HEK293 (cell line): ENCODE data around the gene SH2D7.

Source experiments
- BCL11B ChIP-seq: fragments of 450-650 bp; formaldehyde crosslinking; IDR thresholded peaks from 2 replicates; pipeline ENCODE4 v1.5.1; 2016; ENCODE audit warnings: low read depth, missing biosample characterization, missing genetic modification characterization
- GLI2 ChIP-seq: fragments of 450-650 bp; formaldehyde crosslinking; IDR thresholded peaks from 2 replicates; pipeline ENCODE4; 2017; ENCODE audit warnings: missing biosample characterization, missing genetic modification characterization, low read depth, borderline replicate concordance
- KLF10 ChIP-seq: fragments of 450-650 bp; IDR thresholded peaks from 2 replicates; pipeline ENCODE4 v1.5.1; 2018; ENCODE audit warnings: missing biosample characterization, mild to moderate bottlenecking, missing genetic modification characterization
- KLF17 ChIP-seq: fragments of 450-650 bp; formaldehyde crosslinking; IDR thresholded peaks from 2 replicates; pipeline ENCODE4 v1.5.1; 2016; ENCODE audit warnings: missing biosample characterization, missing genetic modification characterization
- PRDM4 ChIP-seq: fragments of 450-650 bp; formaldehyde crosslinking; IDR thresholded peaks from 2 replicates; pipeline ENCODE4 v1.5.1; 2017; ENCODE audit warnings: missing biosample characterization, missing genetic modification characterization
- REPIN1 ChIP-seq: fragments of 450-650 bp; formaldehyde crosslinking; IDR thresholded peaks from 2 replicates; pipeline ENCODE4 v1.5.1; 2017; ENCODE audit warnings: missing biosample characterization, missing genetic modification characterization, low read depth
- SP2 ChIP-seq: fragments of 450-650 bp; formaldehyde crosslinking; IDR thresholded peaks from 2 replicates; pipeline ENCODE4 v1.5.1; 2016; ENCODE audit warnings: missing biosample characterization, missing genetic modification characterization
- YY2 ChIP-seq: fragments of 450-650 bp; formaldehyde crosslinking; IDR thresholded peaks from 2 replicates; pipeline ENCODE4 v1.5.1; 2016; ENCODE audit warnings: missing biosample characterization, missing genetic modification characterization
- ZBTB6 ChIP-seq: fragments of 450-650 bp; formaldehyde crosslinking; IDR thresholded peaks from 2 replicates; pipeline ENCODE4 v1.5.1; 2017; ENCODE audit warnings: missing biosample characterization, missing genetic modification characterization
- ZNF146 ChIP-seq: fragments of 450-650 bp; formaldehyde crosslinking; IDR thresholded peaks from 2 replicates; pipeline ENCODE4 v1.5.1; 2016; ENCODE audit warnings: missing biosample characterization, missing genetic modification characterization
- ZNF148 ChIP-seq: fragments of 450-650 bp; formaldehyde crosslinking; IDR thresholded peaks from 2 replicates; pipeline ENCODE4 v1.5.0; 2017; ENCODE audit warnings: missing biosample characterization, missing genetic modification characterization, borderline replicate concordance
- ZNF174 ChIP-seq: fragments of 450-650 bp; formaldehyde crosslinking; IDR thresholded peaks from 2 replicates; pipeline ENCODE4 v1.5.0; 2017; ENCODE audit warnings: missing biosample characterization, mild to moderate bottlenecking, missing genetic modification characterization
- ZNF175 ChIP-seq: fragments of 450-650 bp; formaldehyde crosslinking; IDR thresholded peaks from 2 replicates; pipeline ENCODE4 v1.5.1; 2016; ENCODE audit warnings: missing biosample characterization, missing genetic modification characterization
- ZNF311 ChIP-seq: fragments of 450-650 bp; formaldehyde crosslinking; IDR thresholded peaks from 2 replicates; pipeline ENCODE4 v1.5.1; 2017; ENCODE audit warnings: missing biosample characterization, missing genetic modification characterization, borderline replicate concordance
- ZNF335 ChIP-seq: fragments of 450-650 bp; formaldehyde crosslinking; conservative IDR thresholded peaks from 2 replicates; pipeline ENCODE4 v1.5.1; 2016; ENCODE audit warnings: missing biosample characterization, missing genetic modification characterization
- ZNF366 ChIP-seq: fragments of 450-650 bp; formaldehyde crosslinking; conservative IDR thresholded peaks from 2 replicates; pipeline ENCODE4 v1.5.1; 2016; ENCODE audit warnings: missing biosample characterization, missing genetic modification characterization
- ZNF37A ChIP-seq: fragments of 450-650 bp; IDR thresholded peaks from 2 replicates; pipeline ENCODE4 v1.5.1; 2018; ENCODE audit warnings: missing biosample characterization, missing genetic modification characterization
- ZNF391 ChIP-seq: fragments of 450-650 bp; formaldehyde crosslinking; IDR thresholded peaks from 2 replicates; pipeline ENCODE4 v1.5.1; 2016; ENCODE audit warnings: low read depth, missing biosample characterization, missing genetic modification characterization, borderline replicate concordance
- ZNF423 ChIP-seq: fragments of 450-650 bp; formaldehyde crosslinking; IDR thresholded peaks from 2 replicates; pipeline ENCODE4 v1.5.1; 2016; ENCODE audit warnings: missing biosample characterization, missing genetic modification characterization
- ZNF433 ChIP-seq: fragments of 450-650 bp; formaldehyde crosslinking; IDR thresholded peaks from 2 replicates; pipeline ENCODE4 v1.5.1; 2016; ENCODE audit warnings: missing biosample characterization, missing genetic modification characterization, low read depth
- ZNF449 ChIP-seq: fragments of 450-650 bp; formaldehyde crosslinking; IDR thresholded peaks from 2 replicates; pipeline ENCODE4 v1.5.1; 2017; ENCODE audit warnings: missing biosample characterization, mild to moderate bottlenecking, missing genetic modification characterization, moderate library complexity
- ZNF48 ChIP-seq: fragments of 450-650 bp; formaldehyde crosslinking; IDR thresholded peaks from 2 replicates; pipeline ENCODE4 v1.5.1; 2016; ENCODE audit warnings: missing biosample characterization, missing genetic modification characterization
- ZNF530 ChIP-seq: fragments of 450-650 bp; formaldehyde crosslinking; IDR thresholded peaks from 2 replicates; pipeline ENCODE4 v1.5.1; 2016; ENCODE audit warnings: low read depth, missing biosample characterization, missing genetic modification characterization
- ZNF548 ChIP-seq: fragments of 450-650 bp; formaldehyde crosslinking; IDR thresholded peaks from 2 replicates; pipeline ENCODE4 v1.5.1; 2016; ENCODE audit warnings: missing biosample characterization, missing genetic modification characterization
- ZNF560 ChIP-seq: fragments of 450-650 bp; formaldehyde crosslinking; IDR thresholded peaks from 2 replicates; pipeline ENCODE4 v1.5.1; 2017; ENCODE audit warnings: missing biosample characterization, missing genetic modification characterization, borderline replicate concordance
- ZNF621 ChIP-seq: fragments of 450-650 bp; formaldehyde crosslinking; IDR thresholded peaks from 2 replicates; pipeline ENCODE4 v1.5.1; 2017; ENCODE audit warnings: missing biosample characterization, missing genetic modification characterization
- ZNF704 ChIP-seq: fragments of 450-650 bp; formaldehyde crosslinking; IDR thresholded peaks from 2 replicates; pipeline ENCODE4 v1.5.1; 2016; ENCODE audit warnings: missing biosample characterization, missing genetic modification characterization
- ZNF792 ChIP-seq: fragments of 450-650 bp; formaldehyde crosslinking; IDR thresholded peaks from 2 replicates; pipeline ENCODE4 v1.5.1; 2016; ENCODE audit warnings: missing biosample characterization, missing genetic modification characterization
- ZSCAN5A ChIP-seq: fragments of 450-650 bp; formaldehyde crosslinking; IDR thresholded peaks from 2 replicates; pipeline ENCODE4 v1.5.1; 2016; ENCODE audit warnings: missing biosample characterization, missing genetic modification characterization

The SH2D7 gene

GRCh38 chr15:78149068-78149804, 56.9 kb downstream of the SH2D7 start, which contains the start of gene IDH3A (continued):
- TF ChIP-seq ZSCAN5A = no peak
- TF ChIP-seq ZNF423 (tag by site-specific recombination) = no peak
- no peak for TF ChIP-seq ZNF175 (tag by site-specific recombination)
- no peak for TF ChIP-seq ZNF560 (tag by site-specific recombination)
- TF ChIP-seq ZNF449 (tag by site-specific recombination) = 0 out of 2 replicates have a peak, but pooled peaks have one; percentile 3
- no peak for TF ChIP-seq ZNF704 (tag by site-specific recombination)
- TF ChIP-seq ZNF366 (tag by site-specific recombination) = peak; percentile 78
- TF ChIP-seq ZBTB6 (tag by site-specific recombination) = no peak
- TF ChIP-seq PRDM4 = no peak
- TF ChIP-seq SP2 = peak; percentile 93
- TF ChIP-seq ZNF548 (tag by site-specific recombination) = no peak
- TF ChIP-seq ZNF48 = no peak
- TF ChIP-seq REPIN1 (tag by site-specific recombination) = no peak
- TF ChIP-seq ZNF148 = no peak
- TF ChIP-seq ZNF335 (tag by site-specific recombination) = no peak
- TF ChIP-seq ZNF792 = no peak
- TF ChIP-seq BCL11B (tag by site-specific recombination) = no peak
- no peak for TF ChIP-seq ZNF433
- TF ChIP-seq ZNF311 = no peak
- no peak for TF ChIP-seq ZNF621
- no peak for TF ChIP-seq ZNF37A
- no peak for TF ChIP-seq ZNF530 (tag by site-specific recombination)
- TF ChIP-seq GLI2 (tag by site-specific recombination) = no peak
- TF ChIP-seq KLF17 (tag by site-specific recombination) = no peak
- no peak for TF ChIP-seq ZNF146
- TF ChIP-seq YY2 (tag by site-specific recombination) = no peak
- TF ChIP-seq KLF10 (tag by site-specific recombination) = peak; percentile 65
- no peak for TF ChIP-seq ZNF174 (tag by site-specific recombination)
- TF ChIP-seq ZNF391 (tag by site-specific recombination) = no peak
